PC-9 (cell line): ENCODE measurements around the gene MDP1.

Experiments used
- CTCF ChIP-seq: fragments of 200-600 bp; sonication (generic); conservative IDR thresholded peaks from 2 replicates; pipeline ENCODE4 v1.6.1; 2017; ENCODE audit warnings: mixed run types, antibody characterized with exemption, mild to moderate bottlenecking, moderate library complexity
- EZH2 ChIP-seq: fragments of 200-600 bp; sonication (generic); IDR thresholded peaks from 2 replicates; pipeline ENCODE4 v1.8.0; 2017; ENCODE audit warnings: antibody characterized with exemption, low read depth

GRCh38 chr14:24232121-24232644 is 16.3 kb upstream of the MDP1 start, which contains the start of gene NEDD8:
- TF ChIP-seq CTCF (no peak), EZH2 (no peak)
